SK-N-SH treated with all-trans-retinoic acid at 6 μM for 48 hours (cell line): ENCODE data around the gene MST1.

Experiments used
- ARNTL ChIP-seq: fragments of 450-650 bp; formaldehyde crosslinking; IDR thresholded peaks from 2 replicates; pipeline ENCODE4 v1.5.0; 2020; ENCODE audit warnings: low read depth, mild to moderate bottlenecking, moderate library complexity, borderline replicate concordance
- CSDC2 ChIP-seq: fragments of 250-450 bp; sonication (Bioruptor Pico); IDR thresholded peaks from 2 replicates; pipeline ENCODE4 v1.5.0; 2020; ENCODE audit warnings: mild to moderate bottlenecking, moderate library complexity
- ESRRG ChIP-seq: fragments of 250-450 bp; sonication (Bioruptor Pico); IDR thresholded peaks from 2 replicates; pipeline ENCODE4 v1.6.1; 2021; ENCODE audit warnings: mild to moderate bottlenecking
- ISL1 ChIP-seq: fragments of 250-450 bp; sonication (Bioruptor Pico); IDR thresholded peaks from 2 replicates; pipeline ENCODE4 v2.1.2; 2022; ENCODE audit warnings: mild to moderate bottlenecking, moderate library complexity
- OSR1 ChIP-seq: fragments of 250-450 bp; sonication (Bioruptor Pico); IDR thresholded peaks from 2 replicates; pipeline ENCODE4 v1.8.0; 2022; ENCODE audit warnings: moderate library complexity, mild to moderate bottlenecking, inconsistent platforms
- PATZ1 ChIP-seq: fragments of 250-450 bp; sonication (Bioruptor Pico); IDR thresholded peaks from 2 replicates; pipeline ENCODE4 v1.8.0; 2020; ENCODE audit warnings: mild to moderate bottlenecking, moderate library complexity, borderline replicate concordance
- RARB ChIP-seq: fragments of 250-450 bp; sonication (Bioruptor Pico); IDR thresholded peaks from 2 replicates; pipeline ENCODE4 v1.8.0; 2021; ENCODE audit warnings: mild to moderate bottlenecking, moderate library complexity
- SNAI2 ChIP-seq: fragments of 250-450 bp; sonication (Bioruptor Pico); IDR thresholded peaks from 2 replicates; pipeline ENCODE4 v1.5.0; 2020; ENCODE audit warnings: mild to moderate bottlenecking, moderate library complexity
- TOX ChIP-seq: fragments of 250-450 bp; sonication (Bioruptor Pico); IDR thresholded peaks from 2 replicates; pipeline ENCODE4 v1.8.0; 2021; ENCODE audit warnings: mild to moderate bottlenecking, moderate library complexity, borderline replicate concordance
- ZC3H10 ChIP-seq: fragments of 250-450 bp; sonication (Bioruptor Pico); IDR thresholded peaks from 2 replicates; pipeline ENCODE4 v1.5.1; 2021; ENCODE audit warnings: mild to moderate bottlenecking, moderate library complexity
- ZFP30 ChIP-seq: fragments of 450-650 bp; formaldehyde crosslinking; IDR thresholded peaks from 2 replicates; pipeline ENCODE4 v1.5.0; 2022; ENCODE audit warnings: mild to moderate bottlenecking, moderate library complexity
- ZNF565 ChIP-seq: fragments of 450-650 bp; formaldehyde crosslinking; conservative IDR thresholded peaks from 2 replicates; pipeline ENCODE4 v1.5.0; 2020; ENCODE audit warnings: low read depth, mild to moderate bottlenecking, moderate library complexity
- TF ChIP-seq, protein P1 (sequence below): fragments of 250-450 bp; sonication (Bioruptor Pico); IDR thresholded peaks from 2 replicates; pipeline ENCODE4 v1.5.1; 2020; ENCODE audit warnings: low read depth, mild to moderate bottlenecking, moderate library complexity

- TF ChIP-seq ARNTL (CRISPR knock-in tag) (no peak), ISL1 (CRISPR knock-in tag) (no peak), OSR1 (CRISPR knock-in tag) (no peak), CSDC2 (CRISPR knock-in tag) (no peak), TOX (CRISPR knock-in tag) (no peak), ZFP30 (CRISPR knock-in tag) (no peak), ZNF565 (CRISPR knock-in tag) (no peak), PATZ1 (CRISPR knock-in tag) (no peak), ESRRG (CRISPR knock-in tag) (no peak), RARB (CRISPR knock-in tag) (no peak), SNAI2 (CRISPR knock-in tag) (no peak), ZC3H10 (CRISPR knock-in tag) (no peak)
- TF ChIP-seq, protein P1, sequence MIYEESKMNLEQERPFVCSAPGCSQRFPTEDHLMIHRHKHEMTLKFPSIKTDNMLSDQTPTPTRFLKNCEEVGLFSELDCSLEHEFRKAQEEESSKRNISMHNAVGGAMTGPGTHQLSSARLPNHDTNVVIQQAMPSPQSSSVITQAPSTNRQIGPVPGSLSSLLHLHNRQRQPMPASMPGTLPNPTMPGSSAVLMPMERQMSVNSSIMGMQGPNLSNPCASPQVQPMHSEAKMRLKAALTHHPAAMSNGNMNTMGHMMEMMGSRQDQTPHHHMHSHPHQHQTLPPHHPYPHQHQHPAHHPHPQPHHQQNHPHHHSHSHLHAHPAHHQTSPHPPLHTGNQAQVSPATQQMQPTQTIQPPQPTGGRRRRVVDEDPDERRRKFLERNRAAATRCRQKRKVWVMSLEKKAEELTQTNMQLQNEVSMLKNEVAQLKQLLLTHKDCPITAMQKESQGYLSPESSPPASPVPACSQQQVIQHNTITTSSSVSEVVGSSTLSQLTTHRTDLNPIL: no peak
These were observed 33.5 kb downstream of the MST1 start for GRCh38 chr3:49655731-49656285.
